Left hindlimb (tissue), 1 donor: ENCODE measurements around the gene ERMARD.

Experiments
- DNase-seq: peaks from one replicate; pipeline ENCODE4 v3.0.0-alpha.2; 2018

Gene ERMARD

GRCh38 chr6:169827290-169827717, 75.9 kb downstream of the ERMARD start:
- no peak for DNase-seq

DNA sequence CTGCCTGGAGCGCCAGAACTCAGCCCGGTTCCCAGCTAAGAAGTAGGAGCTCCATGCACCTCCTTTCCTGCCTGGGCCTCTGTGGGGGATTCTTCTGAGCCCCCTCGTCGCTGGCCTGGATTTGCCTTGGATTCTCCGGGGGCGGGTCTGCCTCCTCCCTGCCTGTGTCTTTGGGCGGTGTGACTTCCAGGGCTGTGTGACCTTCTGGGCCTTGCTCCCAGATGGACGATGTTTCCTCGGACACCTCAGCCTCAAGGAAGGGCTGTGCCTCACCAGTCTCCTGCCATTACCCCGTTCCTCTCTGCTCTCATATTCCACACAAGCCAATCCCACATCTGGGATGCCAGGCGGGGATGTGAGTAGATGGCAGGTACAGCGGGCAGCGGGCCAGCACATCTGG, 76.8 kb downstream of the ERMARD start:
- DNase-seq, result no peak

DNA sequence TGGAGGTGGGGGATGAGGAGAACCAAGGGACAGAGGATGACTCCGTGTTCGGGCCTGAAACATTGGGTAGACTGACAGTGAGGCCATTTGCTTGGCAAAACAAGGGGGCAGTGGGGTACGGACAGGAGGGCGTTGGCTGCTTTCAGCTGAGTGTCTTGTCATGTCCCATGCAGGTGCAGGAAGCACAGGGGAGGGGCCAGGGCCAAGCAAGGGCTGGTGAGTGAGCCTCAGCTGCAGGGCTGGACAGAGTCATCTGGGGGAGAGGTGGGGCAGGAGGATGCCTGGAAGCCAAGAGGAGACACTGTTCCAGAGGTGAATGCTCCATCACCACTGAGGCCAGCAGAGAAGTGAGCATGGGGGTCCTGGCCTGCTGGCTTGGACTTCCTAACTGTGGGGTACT, 78.4 kb downstream of the ERMARD start:
- no peak for DNase-seq

- no peak for DNase-seq
These were observed 79.5 kb downstream of the ERMARD start for GRCh38 chr6:169830876-169831275.
